Gastrocnemius medialis (tissue), 4 donors: ENCODE data around the gene TNIK.

Experiments
- POLR2A ChIP-seq, 2 donors: fragments of 450-650 bp; IDR thresholded peaks; one replicate each; pipeline ENCODE4 v1.6.1; 2017; ENCODE audit warnings: antibody characterized with exemption in 2 of 2, mild to moderate bottlenecking in 2 of 2, moderate library complexity in 2 of 2
- TF ChIP-seq, protein P1 (sequence below), 5 experiments: fragments of 450-650 bp in 3 of 5; fragments of 200-600 bp in 2 of 5; sonication (generic) in 2 of 5; IDR thresholded peaks in 4 of 5; conservative IDR thresholded peaks in 1 of 5; 1 replicate in 4 of 5; 2 replicates in 1 of 5; pipeline ENCODE4 v1.5.1; 2016 to 2019; ENCODE audit warnings: antibody characterized with exemption in 5 of 5, mild to moderate bottlenecking in 3 of 5, moderate library complexity in 3 of 5

GRCh38 chr3:171490901-171491300 is 30.7 kb upstream of the TNIK start:
- TF ChIP-seq, protein P1, sequence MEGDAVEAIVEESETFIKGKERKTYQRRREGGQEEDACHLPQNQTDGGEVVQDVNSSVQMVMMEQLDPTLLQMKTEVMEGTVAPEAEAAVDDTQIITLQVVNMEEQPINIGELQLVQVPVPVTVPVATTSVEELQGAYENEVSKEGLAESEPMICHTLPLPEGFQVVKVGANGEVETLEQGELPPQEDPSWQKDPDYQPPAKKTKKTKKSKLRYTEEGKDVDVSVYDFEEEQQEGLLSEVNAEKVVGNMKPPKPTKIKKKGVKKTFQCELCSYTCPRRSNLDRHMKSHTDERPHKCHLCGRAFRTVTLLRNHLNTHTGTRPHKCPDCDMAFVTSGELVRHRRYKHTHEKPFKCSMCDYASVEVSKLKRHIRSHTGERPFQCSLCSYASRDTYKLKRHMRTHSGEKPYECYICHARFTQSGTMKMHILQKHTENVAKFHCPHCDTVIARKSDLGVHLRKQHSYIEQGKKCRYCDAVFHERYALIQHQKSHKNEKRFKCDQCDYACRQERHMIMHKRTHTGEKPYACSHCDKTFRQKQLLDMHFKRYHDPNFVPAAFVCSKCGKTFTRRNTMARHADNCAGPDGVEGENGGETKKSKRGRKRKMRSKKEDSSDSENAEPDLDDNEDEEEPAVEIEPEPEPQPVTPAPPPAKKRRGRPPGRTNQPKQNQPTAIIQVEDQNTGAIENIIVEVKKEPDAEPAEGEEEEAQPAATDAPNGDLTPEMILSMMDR (IDR thresholded peaks at IDR 0.05 in 4 of 5, conservative IDR thresholded peaks at IDR 0.05 in 1 of 5), result no peak
- TF ChIP-seq POLR2A (IDR thresholded peaks at IDR 0.05), result no peak
